Neural cell (in vitro differentiated cells): Measurements from ENCODE around the gene GNAS. TPM values are rescaled to one million over a fixed set of nuclear protein-coding genes. Genes with fewer than 3 reads are reported as not detected.

Source experiments
- H2AFZ ChIP-seq: fragments of 200-600, 300-800 bp; sonication (generic), shearing (Covaris generic); 2 replicates; pipeline ENCODE4 v1.6.0; 2014; ENCODE audit warnings: low read depth, mild to moderate bottlenecking, antibody characterized with exemption, low read length, moderate library complexity
- H3F3A ChIP-seq: fragments of 200-600 bp; shearing (Covaris generic); 2 replicates; pipeline ENCODE4 v1.6.1; 2016; ENCODE audit warnings: mild to moderate bottlenecking, moderate library complexity, mixed read lengths, antibody characterized with exemption, low read length; ENCODE audit not compliant: insufficient read depth, poor library complexity, severe bottlenecking
- H3K27ac ChIP-seq: fragments of 200-600, 300-800 bp; sonication (generic), shearing (Covaris generic); 2 replicates; pipeline ENCODE4 v1.5.1; 2014; ENCODE audit warnings: mild to moderate bottlenecking, low read length, moderate library complexity
- H3K27me3 ChIP-seq: fragments of 300-800, 200-600 bp; sonication (generic), shearing (Covaris generic); 2 replicates; pipeline ENCODE4 v1.6.0; 2014; ENCODE audit warnings: mild to moderate bottlenecking, low read depth, low read length, moderate library complexity; ENCODE audit not compliant: insufficient read depth
- H3K36me3 ChIP-seq: fragments of 300-800, 200-600 bp; sonication (generic), shearing (Covaris generic); 2 replicates; pipeline ENCODE4 v1.5.1; 2014; ENCODE audit warnings: mild to moderate bottlenecking, antibody characterized with exemption, low read length, moderate library complexity; ENCODE audit not compliant: insufficient read depth
- H3K4me2 ChIP-seq: fragments of 300-800, 200-600 bp; sonication (generic), shearing (Covaris generic); 2 replicates; pipeline ENCODE4 v1.6.0; 2014; ENCODE audit warnings: mild to moderate bottlenecking, low read length
- H3K4me3 ChIP-seq: fragments of 300-800, 200-600 bp; sonication (generic), shearing (Covaris generic); 2 replicates; pipeline ENCODE4 v1.5.1; 2014; ENCODE audit warnings: mild to moderate bottlenecking, low read length, moderate library complexity
- H3K79me2 ChIP-seq: fragments of 200-600 bp; shearing (Covaris generic); replicated peaks from 2 replicates; pipeline ENCODE4 v1.6.0; 2014; ENCODE audit warnings: mild to moderate bottlenecking, low read length, moderate library complexity; ENCODE audit not compliant: insufficient read depth
- H3K9ac ChIP-seq: fragments of 300-800, 200-600 bp; sonication (generic), shearing (Covaris generic); 2 replicates; pipeline ENCODE4 v1.6.1; 2016; ENCODE audit warnings: mild to moderate bottlenecking, low read length, mixed read lengths
- H3K9me2 ChIP-seq: fragments of 200-600 bp; shearing (Covaris generic); 2 replicates; pipeline ENCODE4 v1.6.1; 2016; ENCODE audit warnings: mild to moderate bottlenecking, low read length, mixed read lengths; ENCODE audit not compliant: insufficient read depth
- H3K9me3 ChIP-seq: fragments of 200-600, 300-800 bp; sonication (generic), shearing (Covaris generic); 2 replicates; pipeline ENCODE4 v1.6.1; 2016; ENCODE audit warnings: mild to moderate bottlenecking, mixed run types, low read length, moderate library complexity, mixed read lengths
- H4K20me1 ChIP-seq: fragments of 200-600 bp; shearing (Covaris generic); 2 replicates; pipeline ENCODE4 v1.6.1; 2016; ENCODE audit warnings: mild to moderate bottlenecking, mixed run types; ENCODE audit not compliant: insufficient read depth
- CTCF ChIP-seq: fragments of 450-650 bp; IDR thresholded peaks from 2 replicates; pipeline ENCODE4 v1.5.1; 2014; ENCODE audit warnings: antibody characterized with exemption, mild to moderate bottlenecking, moderate library complexity; ENCODE audit not compliant: poor library complexity, severe bottlenecking
- EP300 ChIP-seq: fragments of 450-650 bp; conservative IDR thresholded peaks from 2 replicates; pipeline ENCODE4 v1.6.1; 2014; ENCODE audit warnings: antibody characterized with exemption, mild to moderate bottlenecking, moderate library complexity; ENCODE audit not compliant: poor library complexity, severe bottlenecking
- EZH2 ChIP-seq: fragments of 200-600, 300-800 bp; shearing (Covaris generic), sonication (generic); IDR thresholded peaks from 2 replicates; pipeline ENCODE4 v1.6.1; 2014; ENCODE audit warnings: antibody characterized with exemption, low read length, borderline replicate concordance, mild to moderate bottlenecking; ENCODE audit not compliant: insufficient read depth, poor library complexity, severe bottlenecking
- MXI1 ChIP-seq: fragments of 450-650 bp; conservative IDR thresholded peaks from 2 replicates; pipeline ENCODE4 v1.6.1; 2014; ENCODE audit warnings: antibody characterized with exemption, mild to moderate bottlenecking; ENCODE audit not compliant: poor library complexity, severe bottlenecking
- POLR2AphosphoS5 ChIP-seq: IDR thresholded peaks from 2 replicates; pipeline ENCODE4 v1.6.1; 2012
- RAD21 ChIP-seq: fragments of 450-650 bp; conservative IDR thresholded peaks from 2 replicates; pipeline ENCODE4 v1.6.1; 2014; ENCODE audit warnings: antibody characterized with exemption, mild to moderate bottlenecking, moderate library complexity
- REST ChIP-seq: IDR thresholded peaks from 2 replicates; pipeline ENCODE4 v1.6.1; 2012; ENCODE audit warnings: borderline replicate concordance
- SMC3 ChIP-seq: fragments of 450-650 bp; conservative IDR thresholded peaks from 2 replicates; pipeline ENCODE4 v1.6.1; 2014; ENCODE audit warnings: antibody characterized with exemption, mild to moderate bottlenecking, moderate library complexity; ENCODE audit not compliant: poor library complexity
- TAF1 ChIP-seq: IDR thresholded peaks from 2 replicates; pipeline ENCODE4 v1.6.1; 2012; ENCODE audit warnings: low read depth
- polyA plus RNA-seq: library from polyadenylated mRNA; depleted of rRNA; stranded (reverse); fragments of >200 nt; gene quantifications from 2 replicates; pipeline ENCODE4 v1.2.3, GENCODE V29; 2014

Gene GNAS
- polyA plus RNA-seq, 1 donor from 2014 or later: 958 TPM

DNA sequence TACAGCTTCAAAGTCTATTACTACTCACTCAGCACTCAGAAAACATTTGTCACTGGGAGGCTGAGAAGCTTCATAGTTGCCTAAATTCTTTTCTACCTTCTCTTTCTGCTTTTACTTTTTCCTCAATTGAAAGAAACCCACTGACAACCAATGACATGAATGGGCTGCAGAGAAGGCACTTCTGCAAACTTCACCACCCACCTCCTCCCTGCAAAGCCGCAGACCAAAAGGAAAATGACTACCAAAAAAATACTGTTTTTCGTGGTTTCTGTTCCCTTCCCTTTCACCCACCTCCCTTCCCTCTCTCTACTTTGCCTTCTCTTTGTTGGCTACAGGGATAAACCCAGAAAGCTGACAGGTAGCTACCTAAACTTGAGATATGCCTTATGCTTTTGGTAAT lies 5.1 kb upstream of the GNAS start:
- peaks cover 4% of the 10 kb centered on the region for H3K9me3 ChIP-seq
- no peak overlapping the region for H3K27ac ChIP-seq
- no peaks in the 10 kb centered on the region for H3F3A ChIP-seq
- peaks cover 35% of the 10 kb centered on the region for H3K27me3 ChIP-seq
- H4K20me1 ChIP-seq: no peaks in the 10 kb centered on the region
- TF ChIP-seq REST: no peak
- no peak for TF ChIP-seq RAD21
- TF ChIP-seq CTCF: no peak
- TF ChIP-seq POLR2AphosphoS5: no peak
- TF ChIP-seq EP300: no peak
- TF ChIP-seq TAF1: no peak
- no peak for TF ChIP-seq SMC3
- TF ChIP-seq MXI1: no peak
- no peak for TF ChIP-seq EZH2
- no peaks in the 10 kb centered on the region for H3K79me2 ChIP-seq
- no peak overlapping the region for H3K4me3 ChIP-seq
- no peak overlapping the region for H3K4me2 ChIP-seq
- no peaks in the 10 kb centered on the region for H3K36me3 ChIP-seq
- no peak overlapping the region for H3K9ac ChIP-seq
- no peak overlapping the region for H2AFZ ChIP-seq
- H3K9me2 ChIP-seq: no peaks in the 10 kb centered on the region

- no peaks in the 10 kb centered on the region for H3F3A ChIP-seq
- H3K27ac ChIP-seq: no peak within 1 kb of the TSS
- no peak for TF ChIP-seq EP300
- no peak for TF ChIP-seq REST
- no peak for TF ChIP-seq TAF1
- no peak for TF ChIP-seq EZH2
- no peak for TF ChIP-seq SMC3
- no peak for TF ChIP-seq POLR2AphosphoS5
- no peak for TF ChIP-seq CTCF
- no peak for TF ChIP-seq MXI1
- TF ChIP-seq RAD21: no peak
- H3K4me3 ChIP-seq: peak within 1 kb of the TSS; percentile 66
- peaks cover 4% of the 10 kb centered on the region for H3K9me3 ChIP-seq
- H3K9me2 ChIP-seq: no peaks in the 10 kb centered on the region
- H4K20me1 ChIP-seq: no peaks in the 10 kb centered on the region
- peaks cover 50% of the 10 kb centered on the region for H3K27me3 ChIP-seq
- no peak within 1 kb of the TSS for H2AFZ ChIP-seq
- H3K79me2 ChIP-seq: no peaks in the 10 kb centered on the region
- no peak within 1 kb of the TSS for H3K4me2 ChIP-seq
- H3K9ac ChIP-seq: peak within 1 kb of the TSS; percentile 38
- H3K36me3 ChIP-seq: no peaks in the 10 kb centered on the region
Observed at GRCh38 chr20:58850693-58851174, 1.8 kb upstream of the GNAS start, which contains the start of gene GNAS-AS1. Gene GNAS-AS1, minus strand, starts transcription at chr20:58850902.
